Measurements from ENCODE around the gene RPUSD4.
"Not testable (repeated sequence)": the region's sequence is repeated elsewhere in the genome, so short reads cannot be mapped to it uniquely, and the experiment has no call there.

The RPUSD4 gene, protein sequence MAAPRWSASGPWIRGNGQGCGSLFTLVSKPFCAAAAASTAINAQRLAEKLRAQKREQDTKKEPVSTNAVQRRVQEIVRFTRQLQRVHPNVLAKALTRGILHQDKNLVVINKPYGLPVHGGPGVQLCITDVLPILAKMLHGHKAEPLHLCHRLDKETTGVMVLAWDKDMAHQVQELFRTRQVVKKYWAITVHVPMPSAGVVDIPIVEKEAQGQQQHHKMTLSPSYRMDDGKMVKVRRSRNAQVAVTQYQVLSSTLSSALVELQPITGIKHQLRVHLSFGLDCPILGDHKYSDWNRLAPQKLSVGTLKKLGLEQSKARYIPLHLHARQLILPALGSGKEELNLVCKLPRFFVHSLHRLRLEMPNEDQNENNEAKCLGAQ

DNA sequence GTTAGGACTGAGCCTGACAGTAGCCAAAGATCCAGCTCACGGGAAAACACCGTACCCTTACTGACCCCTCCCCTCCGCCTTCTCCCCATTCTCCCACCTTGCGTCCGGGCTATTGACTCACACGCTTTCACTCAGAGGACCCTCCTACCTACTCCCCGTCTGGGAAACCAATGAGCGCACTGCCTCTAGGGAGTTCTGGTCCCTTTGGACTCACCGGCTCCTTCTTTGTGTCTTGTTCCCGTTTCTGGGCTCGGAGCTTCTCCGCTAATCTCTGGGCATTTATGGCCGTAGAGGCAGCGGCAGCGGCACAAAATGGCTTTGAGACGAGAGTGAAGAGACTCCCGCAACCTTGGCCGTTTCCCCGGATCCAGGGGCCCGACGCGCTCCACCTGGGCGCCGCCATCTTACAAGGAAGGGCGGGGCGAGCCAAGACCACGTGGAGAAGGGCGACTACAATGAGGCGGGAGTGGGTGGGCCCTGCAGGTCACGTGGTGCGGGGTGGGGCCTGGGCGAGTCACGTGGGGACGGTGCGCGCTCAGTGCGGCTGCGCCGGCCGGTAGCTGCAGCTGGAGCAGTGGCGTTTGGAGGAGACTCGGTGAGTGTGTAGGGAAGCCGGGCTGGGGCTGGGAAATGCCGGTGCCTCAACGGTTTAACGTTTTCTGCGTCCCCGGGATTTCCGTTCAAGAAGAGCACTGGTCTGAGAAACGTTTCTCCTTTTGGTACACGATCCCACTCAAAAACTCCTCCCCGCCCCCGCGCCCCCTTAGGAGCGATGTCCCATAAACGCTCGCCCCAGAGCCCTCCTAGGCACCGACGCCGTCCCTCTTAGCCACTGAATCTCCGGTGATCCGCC is at the start of gene RPUSD4, which contains the start of gene FAM118B:
RPUSD4 (minus strand) TSS at position 415 of the 853 bp plus-strand sequence; CDS start at position 403, 12 bp downstream.
FAM118B (plus strand) TSS at position 547 of the 853 bp plus-strand sequence. CDS start 23,220 bp downstream, outside the sequence.
- Histone ChIP-seq H3K27ac (peak within 1 kb of the TSS in 20 of 21 experiments; percentile 35 to 91 (median 81)), H3K4me3 (peak within 1 kb of the TSS; percentile 62 to 99 (median 82))

DNA sequence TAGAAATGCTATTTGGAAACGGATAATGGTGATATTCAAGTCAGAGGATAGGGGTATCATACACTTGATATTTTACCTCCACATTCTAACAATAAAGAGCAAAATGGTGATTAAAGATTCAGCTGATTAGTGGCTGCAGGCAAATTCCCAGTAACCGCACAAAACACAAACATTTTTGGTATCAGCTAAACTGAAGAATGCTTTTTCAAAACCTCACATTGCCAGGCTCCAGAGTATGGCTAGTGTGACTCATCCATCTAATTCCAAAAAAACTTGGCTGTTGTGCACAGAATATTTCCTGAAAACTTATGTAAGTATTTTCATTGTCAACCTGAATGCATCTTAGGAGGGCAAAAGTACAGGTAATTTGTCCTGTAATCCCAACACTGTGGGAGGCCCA is 46.3 kb upstream of the RPUSD4 start:
- no peak overlapping the region for H3K4me3 ChIP-seq
- H3K27ac ChIP-seq, result no peak overlapping the region

DNA sequence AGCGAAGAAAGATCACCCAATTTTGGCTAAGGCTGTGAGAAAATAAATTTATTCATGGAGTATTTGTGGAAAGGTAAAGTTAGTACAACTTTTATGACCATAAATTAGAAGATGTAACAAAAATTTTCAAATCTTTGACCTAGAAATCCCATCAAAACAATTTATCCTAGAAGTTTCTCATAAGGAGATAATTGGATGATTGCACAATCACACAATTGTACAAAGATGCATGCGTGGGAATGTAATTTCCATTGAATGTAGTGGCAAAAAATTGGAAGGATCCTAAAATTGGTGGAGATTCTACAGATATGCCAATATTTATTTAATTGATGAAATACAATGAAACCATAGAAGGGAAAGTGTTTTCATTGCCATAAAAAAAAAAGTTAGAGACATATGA is 45.7 kb upstream of the RPUSD4 start:
- H3K4me3 ChIP-seq, result no peak overlapping the region
- no peak overlapping the region for H3K27ac ChIP-seq

DNA sequence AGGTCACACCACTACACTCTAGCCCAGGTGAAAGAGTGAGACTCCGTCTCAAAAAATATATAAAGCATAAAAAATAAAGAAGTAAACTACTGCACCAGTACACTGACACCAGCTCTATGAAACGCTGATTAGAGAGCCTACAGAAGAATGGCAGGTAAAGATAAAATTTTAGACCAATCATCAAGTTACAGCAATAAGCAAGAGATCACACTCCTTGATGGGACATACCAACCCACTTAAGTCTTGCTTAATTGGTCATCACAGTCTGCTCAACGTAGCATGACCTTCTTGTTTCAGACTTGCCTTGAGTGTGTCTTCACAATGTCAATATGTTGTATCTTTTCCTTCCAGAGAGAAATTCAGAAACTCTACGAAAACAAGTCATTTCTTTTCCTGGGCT is 44.8 kb upstream of the RPUSD4 start:
- no peak overlapping the region for H3K27ac ChIP-seq
- no peak overlapping the region for H3K4me3 ChIP-seq

DNA sequence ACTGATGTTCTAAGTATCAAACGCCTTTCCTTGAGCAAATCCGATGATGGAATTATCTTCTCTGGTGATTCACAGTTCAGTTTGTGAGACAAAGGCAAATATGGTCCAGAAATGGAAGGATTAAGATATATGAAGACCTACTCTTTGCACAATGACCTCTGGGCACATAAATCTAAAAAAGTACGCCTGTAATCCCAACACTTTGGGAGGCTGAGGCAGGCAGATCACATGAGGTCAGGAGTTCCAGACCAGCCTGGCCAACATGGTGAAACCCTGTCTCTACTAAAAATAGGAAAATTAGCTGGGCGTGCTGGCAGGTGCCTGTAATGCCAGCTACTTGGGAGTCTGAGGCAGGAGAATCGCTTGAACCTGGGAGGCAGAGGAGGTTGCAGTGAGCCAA is 44.1 kb upstream of the RPUSD4 start:
- not testable (repeated sequence) for H3K27ac ChIP-seq

DNA sequence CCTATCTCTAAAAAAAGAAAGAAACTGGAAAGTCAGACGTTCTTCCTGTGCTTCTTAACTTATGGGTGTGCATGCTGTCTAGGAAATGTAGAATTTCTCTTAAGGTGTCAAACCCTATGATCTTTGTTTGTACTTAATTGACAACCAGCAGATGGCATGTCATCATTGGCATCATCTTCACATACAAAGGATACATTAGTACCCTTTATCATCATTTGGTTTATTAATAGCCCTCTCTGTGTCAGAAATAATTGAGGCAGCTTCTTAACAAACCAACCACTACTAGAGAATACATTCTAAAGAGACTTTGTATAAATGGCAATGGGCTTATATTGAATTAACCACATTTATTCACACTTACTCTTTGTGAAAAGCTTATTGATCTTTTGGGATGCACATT is 43.4 kb upstream of the RPUSD4 start:
- Histone ChIP-seq H3K27ac (no peak overlapping the region), H3K4me3 (no peak overlapping the region)

More for the DNA sequence above, 44.1 kb upstream of the RPUSD4 start:
- H3K4me3 ChIP-seq, result not testable (repeated sequence)

DNA sequence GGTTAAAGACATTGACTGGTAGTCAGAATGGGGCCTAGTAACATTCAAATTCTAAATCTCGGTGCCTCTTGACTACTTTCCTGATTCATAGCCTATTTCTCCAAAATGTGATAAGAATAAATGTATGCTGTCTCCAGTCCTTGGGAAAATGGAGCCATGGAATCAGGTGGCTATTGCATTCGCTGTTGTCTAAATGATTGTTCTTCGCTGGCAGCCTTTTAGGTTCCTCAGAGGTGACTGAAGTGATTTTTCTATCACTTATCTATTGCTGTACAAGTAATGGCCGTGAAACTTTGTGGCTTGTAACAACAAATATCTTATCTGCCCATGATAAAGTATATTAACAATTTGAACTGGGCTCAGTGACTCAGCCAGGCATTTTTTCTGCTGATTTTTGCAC is 41.8 kb upstream of the RPUSD4 start:
- H3K4me3 ChIP-seq, result no peak overlapping the region
- no peak overlapping the region for H3K27ac ChIP-seq

DNA sequence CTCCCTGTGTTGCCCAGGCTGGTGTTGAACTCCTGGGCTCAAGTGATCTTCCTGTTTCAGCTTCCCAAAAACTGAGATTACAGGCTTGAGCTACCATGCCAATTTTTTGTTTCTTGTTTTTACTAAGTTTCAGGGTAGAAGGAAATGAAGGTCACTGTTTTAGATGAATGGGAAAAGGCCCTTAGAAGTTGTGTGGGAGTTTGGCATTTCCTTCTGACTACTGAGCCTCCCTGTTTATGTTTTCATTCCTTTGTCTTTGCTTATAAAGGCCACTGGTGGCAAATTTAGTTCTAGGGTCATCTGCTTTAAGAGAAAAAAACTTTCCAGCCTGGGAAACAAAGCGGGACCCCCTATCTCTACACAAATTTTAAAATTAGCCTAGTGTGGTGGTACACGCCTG is 35.2 kb upstream of the RPUSD4 start:
- Histone ChIP-seq H3K4me3 (no peak overlapping the region), H3K27ac (peak overlapping the region in 1 of 21 experiments; percentile 50)

DNA sequence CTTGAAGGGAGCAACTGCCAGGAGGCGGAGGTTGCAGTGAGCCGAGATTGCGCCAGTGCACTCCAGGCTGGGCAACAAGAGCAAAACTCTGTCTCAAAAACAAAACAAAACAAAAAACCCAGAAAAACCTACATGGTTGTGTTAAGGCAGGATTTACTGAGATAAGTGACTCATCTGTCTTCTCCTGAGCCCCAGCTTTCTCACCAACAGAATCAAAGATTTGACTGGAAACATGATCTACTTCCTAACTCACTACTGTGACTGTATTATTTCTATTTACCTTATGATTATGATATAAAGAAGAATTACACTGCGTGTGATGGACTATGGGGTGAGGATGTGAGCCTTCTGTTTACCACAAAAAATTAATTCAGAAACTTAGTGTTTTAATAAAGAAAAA is 21.9 kb upstream of the RPUSD4 start:
- no peak overlapping the region for H3K27ac ChIP-seq

DNA sequence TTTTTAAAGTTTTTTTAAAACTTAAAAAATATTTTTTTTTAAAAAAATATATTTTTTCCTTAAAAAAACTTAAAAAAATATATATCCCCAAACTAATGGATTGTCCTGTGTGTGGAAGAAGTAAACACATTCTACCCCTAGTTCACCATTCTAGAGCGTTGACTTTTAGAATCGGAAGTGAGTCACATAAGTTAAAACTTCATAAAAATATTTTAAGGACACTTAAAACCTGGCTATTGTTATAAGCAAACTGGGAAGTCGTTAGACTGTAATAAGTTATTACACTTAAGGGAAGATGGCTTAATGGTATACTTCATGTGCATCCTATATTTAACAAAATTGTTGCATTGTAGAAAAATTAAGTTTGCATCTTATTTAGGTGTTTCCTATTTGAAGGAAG is 21.2 kb upstream of the RPUSD4 start:
- H3K27ac ChIP-seq, result no peak overlapping the region
- no peak overlapping the region for H3K4me3 ChIP-seq

More for the DNA sequence above, 21.9 kb upstream of the RPUSD4 start:
- H3K4me3 ChIP-seq, result no peak overlapping the region

DNA sequence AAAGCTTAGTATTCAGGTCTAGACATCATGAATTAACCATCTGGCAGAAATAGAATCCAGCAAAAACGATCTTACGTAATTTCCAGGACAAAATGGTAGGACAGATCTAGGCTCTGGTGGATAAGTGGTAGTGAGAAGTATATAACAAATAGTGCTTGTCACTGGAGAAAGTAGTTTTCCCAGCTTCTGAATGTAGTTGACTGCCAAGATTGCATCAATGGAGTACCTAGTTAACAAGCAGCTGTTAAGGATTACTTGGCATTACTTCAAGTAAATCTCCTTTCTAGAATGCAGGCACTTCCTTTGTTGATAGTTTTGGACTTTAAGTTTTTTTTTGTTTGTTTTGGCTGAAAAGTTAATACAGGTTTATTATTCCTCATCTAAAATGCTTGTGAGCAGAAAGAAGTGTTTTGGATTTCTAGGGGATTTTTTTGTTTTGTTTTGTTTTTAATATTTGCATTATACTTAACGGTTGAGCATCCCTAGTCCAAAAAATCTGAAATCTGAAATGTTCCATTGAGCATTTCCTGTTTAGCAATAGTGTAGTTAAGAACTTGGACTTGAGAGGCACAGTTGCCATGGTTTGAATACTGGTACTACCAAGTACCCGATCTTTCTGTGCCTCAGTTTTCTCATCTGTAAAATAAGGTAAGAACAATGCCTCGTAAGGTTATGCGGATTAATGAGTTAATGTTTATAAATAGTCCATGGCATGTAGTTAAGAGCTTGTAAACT is 20.4 kb upstream of the RPUSD4 start:
- H3K27ac ChIP-seq, result no peak overlapping the region
- H3K4me3 ChIP-seq, result no peak overlapping the region

DNA sequence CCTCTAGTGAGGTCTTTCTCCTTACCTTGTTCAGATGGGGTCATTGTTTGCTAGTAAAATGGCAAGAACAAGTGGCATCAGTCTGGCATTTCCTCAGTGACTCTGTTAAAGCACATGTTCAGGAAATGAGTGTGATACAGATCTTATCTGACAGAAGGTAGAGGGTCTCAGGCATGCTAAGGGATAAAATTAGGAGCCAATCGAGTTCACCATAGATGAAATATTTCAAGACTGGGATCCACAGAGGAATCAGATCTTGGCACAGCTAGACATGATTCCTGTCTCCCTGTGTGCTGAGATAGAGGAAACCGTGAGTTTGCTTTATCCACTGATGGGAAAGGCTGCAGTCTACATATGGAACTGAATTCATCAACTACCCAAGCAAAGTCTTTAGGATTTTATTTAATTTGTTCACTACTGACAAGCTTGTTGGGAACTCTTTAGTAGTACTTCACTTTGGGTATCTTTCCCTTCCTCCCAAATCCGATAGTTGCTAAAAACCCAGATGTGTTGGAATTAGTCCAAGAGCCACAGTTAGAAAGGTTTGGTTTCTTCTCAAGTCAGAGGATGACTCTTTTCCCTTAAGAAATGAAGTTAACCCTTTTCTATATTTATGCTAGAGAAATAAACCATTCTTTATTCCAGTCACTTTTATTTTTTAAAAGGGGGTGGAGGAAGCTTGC is 18.5 kb upstream of the RPUSD4 start:
- Histone ChIP-seq H3K27ac (no peak overlapping the region), H3K4me3 (no peak overlapping the region)

DNA sequence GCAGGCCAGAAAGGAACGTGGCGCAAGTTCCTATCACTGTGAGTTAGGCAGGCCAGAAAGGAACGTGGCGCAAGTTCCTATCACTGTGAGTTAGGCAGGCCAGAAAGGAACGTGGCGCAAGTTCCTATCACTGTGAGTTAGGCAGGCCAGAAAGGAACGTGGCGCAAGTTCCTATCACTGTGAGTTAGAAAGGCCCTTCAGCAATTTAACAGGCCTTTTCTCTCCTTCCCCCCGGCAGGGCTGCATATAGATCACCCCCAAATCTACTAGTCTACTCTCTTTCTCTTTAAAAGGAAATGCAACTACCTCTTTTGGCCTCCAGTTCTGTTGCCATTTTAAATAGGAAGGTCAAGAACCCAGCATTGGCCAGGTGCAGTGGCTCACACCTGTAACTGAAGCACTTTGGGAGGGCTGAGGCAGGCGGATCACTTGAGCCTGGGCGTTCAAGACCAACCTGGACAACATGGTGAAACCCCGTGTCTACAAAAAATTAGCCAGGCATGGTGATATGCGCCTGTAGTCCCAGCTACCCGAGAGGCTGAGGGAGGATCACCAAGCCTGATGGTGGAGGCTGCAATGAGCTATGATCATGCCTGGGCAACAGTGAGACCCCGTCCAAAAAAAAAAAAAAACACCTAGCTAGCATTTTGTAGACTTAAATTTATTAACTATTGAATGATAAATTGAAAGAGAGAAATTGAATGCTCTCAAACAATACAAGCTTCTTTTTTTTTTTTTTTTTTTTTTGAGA is 15.1 kb upstream of the RPUSD4 start:
- Histone ChIP-seq H3K4me3 (no peak overlapping the region), H3K27ac (no peak overlapping the region)

DNA sequence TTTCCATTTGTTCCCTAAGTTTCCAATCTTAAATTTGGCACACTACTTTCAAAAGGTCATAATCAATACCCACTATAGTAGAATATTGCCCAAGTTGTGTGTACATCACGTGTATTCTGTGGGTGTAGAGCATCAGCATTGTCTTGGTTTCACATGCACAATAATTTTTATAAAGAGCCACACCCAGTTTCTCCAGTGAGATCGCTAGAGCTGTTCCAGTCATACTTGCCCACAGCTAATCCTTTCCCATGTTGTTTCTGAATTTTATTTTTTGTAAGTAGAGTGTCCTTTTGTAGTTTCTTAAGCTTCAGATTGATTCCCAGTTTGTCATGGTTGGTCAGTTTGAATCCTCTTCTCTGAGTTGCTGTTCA is 13.8 kb upstream of the RPUSD4 start:
- peak overlapping the region in 1 of 21 experiments; percentile 18 for H3K27ac ChIP-seq
- no peak overlapping the region for H3K4me3 ChIP-seq

DNA sequence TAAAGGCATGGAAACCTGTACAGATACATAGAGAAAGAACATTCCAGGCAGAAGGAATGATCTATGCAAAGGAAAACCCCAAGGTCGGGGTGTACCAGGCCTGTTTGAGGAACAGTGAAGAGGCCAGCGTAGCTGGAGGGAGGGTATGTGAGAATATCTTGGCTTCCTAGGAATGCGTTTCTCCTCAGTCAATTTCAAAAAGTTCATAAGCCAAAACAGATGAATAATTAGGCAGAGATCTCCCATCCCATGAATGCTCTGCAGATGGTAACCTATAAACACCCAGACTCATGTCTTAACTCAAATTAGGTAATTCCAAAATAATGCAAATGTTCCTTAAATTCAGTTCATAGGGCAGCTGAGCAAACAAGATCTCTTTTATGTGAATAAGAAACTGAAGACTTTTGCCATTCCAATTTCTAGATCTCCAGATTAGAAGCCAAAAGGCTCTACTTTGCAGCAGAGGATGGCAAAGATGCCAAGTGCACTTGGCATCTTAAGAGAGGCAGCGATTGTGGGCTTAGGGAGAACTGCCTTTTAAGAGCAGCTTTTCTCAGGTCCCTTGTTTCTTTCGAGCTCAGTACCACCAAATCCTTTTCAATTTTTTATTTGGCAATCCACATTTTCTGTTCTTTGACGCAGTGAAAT is 13.3 kb upstream of the RPUSD4 start:
- H3K4me3 ChIP-seq, result no peak overlapping the region
- H3K27ac ChIP-seq, result peak overlapping the region in 1 of 21 experiments; percentile 18

DNA sequence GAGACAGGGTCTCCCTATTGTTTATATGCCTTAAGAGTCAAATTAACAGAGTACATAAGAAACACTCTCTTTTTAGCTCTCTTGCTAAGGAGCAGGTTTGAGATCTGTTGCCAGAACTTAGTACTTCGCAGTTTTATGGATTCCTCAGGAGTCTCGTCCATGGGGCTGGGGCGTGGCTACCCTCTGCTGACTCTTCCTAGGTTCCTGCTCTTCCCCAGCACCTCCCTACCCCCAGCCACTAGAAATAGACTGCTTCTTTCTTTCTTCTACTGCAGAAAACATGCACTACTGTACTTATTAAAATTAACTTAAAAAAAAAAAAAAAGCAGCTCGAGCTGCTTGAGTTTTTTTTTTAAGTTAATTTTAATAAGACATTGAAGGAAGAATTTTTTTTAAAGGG is 8.1 kb upstream of the RPUSD4 start:
- no peak overlapping the region for H3K27ac ChIP-seq
- H3K4me3 ChIP-seq, result no peak overlapping the region

DNA sequence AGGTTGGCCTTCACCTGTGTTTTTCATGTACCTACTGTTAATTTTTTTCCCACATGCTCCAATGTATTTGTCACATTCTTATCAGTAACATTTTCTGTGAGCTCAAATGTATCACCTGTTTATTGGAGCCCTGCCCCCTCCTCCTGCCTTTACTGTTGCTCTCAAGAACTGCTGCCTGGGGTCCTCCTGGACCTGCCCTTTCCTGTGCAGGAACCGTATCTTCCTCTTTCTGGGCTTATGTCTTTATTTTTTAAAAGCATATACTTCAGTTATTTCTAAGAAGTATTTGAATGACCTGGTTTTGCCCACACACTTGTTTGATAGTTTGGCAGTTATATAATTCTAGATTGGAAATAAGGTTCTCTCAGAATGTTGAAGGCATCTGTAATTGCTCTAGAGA is 6.0 kb upstream of the RPUSD4 start:
- H3K27ac ChIP-seq, result no peak overlapping the region
- H3K4me3 ChIP-seq, result no peak overlapping the region

DNA sequence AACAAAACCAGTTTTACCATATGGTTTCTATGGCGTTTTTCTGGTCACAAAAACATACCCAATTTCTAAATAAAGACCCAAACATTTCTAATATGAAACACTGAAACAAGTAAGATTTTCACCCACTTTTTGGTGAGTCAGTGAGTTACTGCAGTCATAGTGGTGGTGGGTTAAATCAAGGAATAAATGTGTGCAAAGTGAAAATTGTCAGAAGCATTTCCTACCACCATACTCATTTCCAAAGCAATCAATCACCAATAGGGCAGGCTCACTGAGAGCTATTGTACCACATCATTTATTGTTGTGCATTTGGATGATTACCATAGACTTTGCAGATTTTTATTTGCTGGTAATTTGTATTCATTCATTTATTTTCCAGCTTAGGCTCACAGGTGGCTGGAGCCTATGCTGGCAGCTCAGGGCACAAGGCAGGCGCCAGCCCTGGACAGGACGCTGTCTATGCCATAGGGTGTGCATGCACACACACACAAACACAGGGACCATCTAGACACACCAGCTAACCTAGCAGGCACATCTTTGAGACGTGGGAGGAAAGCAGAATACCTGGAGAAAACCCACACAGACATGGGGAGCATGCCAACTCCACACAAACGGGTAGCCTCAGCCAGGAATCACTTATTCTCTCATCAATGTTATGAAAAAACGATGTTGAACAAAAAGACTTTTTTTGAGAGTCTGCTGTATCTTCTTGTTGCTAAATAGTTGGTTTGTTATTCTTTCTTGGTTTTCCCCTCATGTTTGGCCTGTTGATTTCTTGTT is 5.3 kb upstream of the RPUSD4 start:
- Histone ChIP-seq H3K27ac (no peak overlapping the region), H3K4me3 (no peak overlapping the region)
